H7 (cell line): Measurements from ENCODE around the gene NPIPA2. TPM values are rescaled to one million over a fixed set of nuclear protein-coding genes. Genes with fewer than 3 reads are reported as not detected.
"Not testable (repeated sequence)": the region's sequence is repeated elsewhere in the genome, so short reads cannot be mapped to it uniquely, and the experiment has no call there.

Experiments
- DNase-seq: peaks from one replicate; pipeline ENCODE4 v3.0.0; 2012
- H3K27me3 ChIP-seq: 2 replicates; pipeline ENCODE4 v1.6.0; 2011; ENCODE audit warnings: mild to moderate bottlenecking, low read length; ENCODE audit not compliant: control insufficient read depth, insufficient read depth
- H3K36me3 ChIP-seq: replicated peaks from 2 replicates; pipeline ENCODE4 v1.5.1; 2011; ENCODE audit warnings: low read length; ENCODE audit not compliant: control insufficient read depth, insufficient read depth
- H3K4me3 ChIP-seq: 2 replicates; pipeline ENCODE4 v1.5.1; 2011; ENCODE audit warnings: low read depth, mild to moderate bottlenecking, control low read depth, low read length, moderate library complexity; ENCODE audit not compliant: insufficient read depth
- total RNA-seq: library from RNA; depleted of rRNA; stranded (reverse); fragments of >200 nt; shearing (Covaris generic); gene quantifications from 2 replicates; pipeline ENCODE4 v1.2.3, GENCODE V29; 2014; rRNA removed

NPIPA2 gene
- total RNA-seq, 1 experiment from 2014 or later = 0.94 TPM

- not testable (repeated sequence) for DNase-seq, H3K36me3 ChIP-seq, H3K27me3 ChIP-seq, H3K4me3 ChIP-seq
These were observed 48.1 kb downstream of the NPIPA2 start for GRCh38 chr16:14790320-14790956.

GRCh38 chr16:14792914-14793313 is 50.6 kb downstream of the NPIPA2 start:
- not testable (repeated sequence) for H3K36me3 ChIP-seq, H3K4me3 ChIP-seq, H3K27me3 ChIP-seq, DNase-seq

- H3K27me3 ChIP-seq, H3K4me3 ChIP-seq, DNase-seq, H3K36me3 ChIP-seq: not testable (repeated sequence)
These were observed 55.2 kb downstream of the NPIPA2 start for GRCh38 chr16:14797558-14797957.

GRCh38 chr16:14803577-14803976 is 61.2 kb downstream of the NPIPA2 start:
- H3K27me3 ChIP-seq, H3K4me3 ChIP-seq, DNase-seq, H3K36me3 ChIP-seq: not testable (repeated sequence)

- not testable (repeated sequence) for DNase-seq, H3K36me3 ChIP-seq, H3K27me3 ChIP-seq, H3K4me3 ChIP-seq
These were observed 64.9 kb downstream of the NPIPA2 start for GRCh38 chr16:14807184-14807678.

- H3K4me3 ChIP-seq, DNase-seq, H3K27me3 ChIP-seq, H3K36me3 ChIP-seq: not testable (repeated sequence)
These were observed 71.6 kb downstream of the NPIPA2 start for GRCh38 chr16:14813890-14814289.

Other genes with a start within 250 kb of the NPIPA2 start
- gene PARN, start 112.3 kb upstream of the NPIPA2 start, total RNA-seq = 33.2 and 42.7 TPM in 2 replicates
- gene BFAR, start 109.6 kb upstream of the NPIPA2 start, total RNA-seq = 99.8 and 114 TPM in 2 replicates
- not detected in 2 replicates for gene PLA2G10, start 48.2 kb upstream of the NPIPA2 start, total RNA-seq
- gene NPIPA3, start 39.1 kb upstream of the NPIPA2 start, total RNA-seq = 0.70 and 1.1 TPM in 2 replicates
- gene NOMO1, start 91.2 kb downstream of the NPIPA2 start, total RNA-seq = 67.5 and 68.0 TPM in 2 replicates
- gene NPIPA1, start 194.9 kb downstream of the NPIPA2 start, total RNA-seq = 27.6 and 42.6 TPM in 2 replicates
- gene PDXDC1, start 232.5 kb downstream of the NPIPA2 start, total RNA-seq = 67.5 and 82.0 TPM in 2 replicates